HG03354 (cell line): ENCODE results near the gene ELOF1.

ENCODE experiments used
- ATAC-seq: cut with Tn5 transposase; IDR thresholded peaks from one replicate; pipeline ENCODE4 v1.9.1; 2021; ENCODE audit warnings: mild to moderate bottlenecking; ENCODE audit not compliant: unreplicated experiment, poor library complexity, severe bottlenecking

The ELOF1 gene

DNA sequence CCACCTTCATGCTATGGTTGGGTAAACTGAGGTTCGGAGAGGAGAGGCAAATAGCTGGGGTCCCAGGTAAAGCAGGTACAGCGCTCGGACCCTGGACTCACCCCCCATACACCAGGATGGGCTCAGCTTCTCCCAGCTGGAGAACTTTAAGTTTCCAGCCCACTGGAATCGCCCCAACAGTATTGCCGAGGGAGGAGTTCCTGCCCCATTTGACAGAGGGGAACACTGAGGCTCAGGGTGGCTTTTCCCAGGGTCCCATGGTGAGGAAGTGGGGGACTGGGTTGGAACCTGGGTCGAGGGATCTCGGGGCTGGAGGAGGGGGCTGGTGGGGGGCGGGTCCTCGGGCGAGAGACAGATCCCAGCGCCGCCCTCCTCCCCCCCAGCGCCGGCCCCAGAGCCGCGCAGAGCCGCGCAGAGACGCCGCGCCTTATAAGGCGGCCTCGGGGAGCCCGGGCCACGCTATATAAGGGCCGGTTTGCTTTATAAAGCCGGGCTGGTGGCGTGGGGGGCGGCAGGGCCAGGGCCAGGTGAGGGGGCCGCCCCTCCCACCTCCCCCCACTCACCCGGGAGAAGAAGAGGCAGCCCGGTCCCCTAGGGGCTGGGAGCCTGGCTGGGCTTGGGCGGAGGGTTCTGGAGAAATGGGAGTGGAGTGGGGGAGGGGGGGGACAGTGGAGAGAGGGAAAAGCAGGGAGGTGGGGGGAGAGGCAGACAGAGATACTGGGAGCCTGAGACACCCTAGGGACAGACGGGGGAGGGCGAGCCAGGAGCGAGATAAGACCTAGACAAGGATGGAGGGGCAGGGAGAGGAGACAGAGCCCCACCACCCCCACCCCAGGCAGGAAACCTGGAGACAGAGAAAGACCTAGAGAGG is 19.3 kb downstream of the ELOF1 start:
- ATAC-seq = no peak

DNA sequence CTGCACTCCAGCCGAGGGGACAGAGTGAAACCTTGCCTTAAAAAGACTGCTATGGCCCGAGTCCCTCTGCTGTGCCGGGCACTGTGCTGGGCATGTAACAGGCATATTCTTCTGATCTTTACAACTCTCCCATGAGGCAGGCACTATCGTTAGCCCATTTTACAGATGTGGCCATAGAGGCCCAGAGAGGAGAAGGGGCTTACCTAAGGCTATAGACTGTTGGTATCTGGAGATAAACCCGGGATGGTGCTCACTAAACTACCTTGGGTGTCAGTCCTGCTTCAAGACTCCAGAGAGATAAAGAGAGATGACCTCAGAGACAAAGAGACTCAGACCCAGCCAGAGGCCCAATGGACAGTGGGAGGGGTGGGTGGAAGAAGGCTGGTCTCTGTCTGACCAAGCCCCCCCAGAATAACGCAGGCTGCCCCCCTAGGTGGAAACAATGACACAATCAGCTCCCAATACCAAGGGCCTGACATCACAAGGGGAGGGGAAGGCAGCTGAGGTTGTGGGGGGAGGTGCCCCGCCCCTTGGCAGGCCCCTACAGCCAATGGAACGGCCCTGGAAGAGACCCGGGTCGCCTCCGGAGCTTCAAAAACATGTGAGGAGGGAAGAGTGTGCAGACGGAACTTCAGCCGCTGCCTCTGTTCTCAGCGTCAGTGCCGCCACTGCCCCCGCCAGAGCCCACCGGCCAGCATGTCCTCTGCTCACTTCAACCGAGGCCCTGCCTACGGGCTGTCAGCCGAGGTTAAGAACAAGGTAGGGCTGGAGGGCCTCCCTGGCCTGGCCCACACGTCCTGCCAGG is 20.6 kb downstream of the ELOF1 start, which contains the start of gene CNN1:
CNN1 (plus strand) TSS at position 620 of the 805 bp plus-strand sequence; CDS start at position 697, 77 bp downstream.
- no peak for ATAC-seq

DNA sequence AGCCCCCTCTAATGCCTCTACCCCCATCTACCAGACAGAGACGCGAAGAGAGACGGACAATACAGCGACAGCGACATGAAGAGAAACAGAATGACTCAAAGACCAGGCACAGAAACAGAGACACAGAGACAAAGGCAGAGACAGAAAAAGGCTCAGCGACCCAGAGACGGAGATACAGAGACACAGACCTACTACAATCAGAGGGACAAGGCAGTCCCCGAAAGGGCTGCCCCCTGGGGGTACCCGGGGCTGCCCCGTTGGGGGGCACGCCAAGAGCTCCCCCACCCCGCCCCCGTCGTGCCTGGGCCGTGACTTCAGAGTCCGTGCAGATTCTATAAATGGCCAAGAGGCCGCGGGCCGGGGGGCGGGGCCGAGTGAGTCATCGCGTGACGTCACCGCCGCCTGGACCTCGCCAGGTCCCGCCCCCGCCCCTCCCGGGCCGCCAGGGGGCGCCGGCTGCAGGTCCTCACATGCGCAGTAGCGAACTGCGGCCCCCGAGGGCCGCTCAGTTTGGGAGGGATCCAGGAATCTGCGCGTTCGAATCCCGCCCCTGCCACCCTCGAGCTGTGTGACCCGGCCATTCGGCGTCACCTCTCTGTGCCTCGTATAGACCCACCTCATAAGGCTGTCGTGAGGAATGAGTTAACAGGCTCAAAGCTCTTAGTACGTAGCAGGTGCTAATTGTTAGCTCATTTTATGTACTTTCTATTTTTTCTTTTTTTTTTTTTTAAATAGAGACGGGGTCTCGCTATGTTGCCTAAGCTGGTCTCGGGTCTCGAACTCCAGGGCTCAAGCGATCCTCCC is 23.0 kb downstream of the ELOF1 start:
- peak; percentile 58 for ATAC-seq

DNA sequence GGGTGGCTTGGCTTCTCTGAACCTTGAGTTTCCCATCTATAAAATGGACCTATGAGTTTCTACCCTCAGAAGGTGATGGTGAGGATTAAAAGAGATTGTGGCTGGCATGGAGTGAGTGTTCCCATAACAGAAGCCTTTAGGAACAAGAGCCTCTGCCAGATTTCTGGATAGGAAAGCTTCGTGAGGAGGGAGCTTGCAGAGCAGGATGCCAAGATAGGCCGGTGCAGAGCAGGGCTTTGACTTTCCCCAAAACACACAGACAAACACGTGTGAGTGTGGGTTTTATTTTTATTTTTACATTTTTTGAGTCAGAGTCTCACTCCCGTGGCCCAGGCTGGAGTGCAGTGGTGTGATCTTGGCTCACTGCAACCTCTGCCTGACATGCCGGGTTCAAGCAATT is 24.1 kb downstream of the ELOF1 start:
- ATAC-seq = no peak

GRCh38 chr19:11534538-11534937 is 24.5 kb downstream of the ELOF1 start:
- ATAC-seq = no peak

DNA sequence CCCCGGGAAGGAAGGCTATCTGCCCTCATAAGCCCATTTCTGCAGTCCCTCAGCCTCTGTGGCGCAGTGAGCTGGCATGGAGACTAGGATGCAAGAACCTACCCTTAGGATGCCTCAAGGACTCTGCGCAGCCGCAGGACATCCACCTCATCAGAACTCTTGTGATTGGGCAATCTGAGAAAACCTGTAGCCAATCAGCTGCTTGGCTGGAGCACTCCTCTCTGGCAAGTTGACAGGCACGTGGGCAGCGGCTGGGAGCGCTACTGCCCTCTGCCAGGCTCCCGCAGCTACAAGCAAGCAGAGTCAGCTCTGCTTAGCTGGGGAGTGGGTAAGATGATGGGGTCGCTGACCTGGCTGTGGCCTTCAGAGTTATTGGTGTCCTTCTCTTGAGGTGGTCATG is 28.6 kb downstream of the ELOF1 start:
- ATAC-seq = no peak

GRCh38 chr19:11528551-11529341 is 30.3 kb downstream of the ELOF1 start, which contains the start of gene ECSIT:
ECSIT (minus strand) TSS chr19:11529134; CDS start chr19:11519170, 9,964 bp downstream.
- ATAC-seq = peak; percentile 95

DNA sequence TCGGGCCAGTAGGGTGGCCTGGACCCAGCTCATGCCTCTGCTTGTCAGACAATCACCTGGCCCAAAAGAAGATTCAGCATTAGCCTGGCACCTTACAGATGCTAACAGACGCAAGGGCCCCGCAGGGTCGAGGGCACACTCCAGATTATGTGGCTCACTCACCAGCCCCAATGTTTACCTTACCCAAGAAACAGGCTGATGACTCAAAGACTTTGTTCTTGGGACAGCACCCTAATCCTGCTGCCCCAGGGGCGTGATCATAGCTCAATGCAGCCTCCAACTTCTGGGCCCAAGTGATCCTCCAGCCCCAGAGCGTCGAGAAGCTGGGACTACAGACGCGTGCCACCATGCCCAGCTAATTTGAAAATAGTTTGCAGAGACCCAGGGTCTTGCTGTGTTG is 39.9 kb downstream of the ELOF1 start:
- ATAC-seq = no peak

- no peak for ATAC-seq
These were observed 45.1 kb downstream of the ELOF1 start for GRCh38 chr19:11513946-11514345.

- ATAC-seq = no peak
These were observed 48.6 kb downstream of the ELOF1 start for GRCh38 chr19:11510444-11510843.

DNA sequence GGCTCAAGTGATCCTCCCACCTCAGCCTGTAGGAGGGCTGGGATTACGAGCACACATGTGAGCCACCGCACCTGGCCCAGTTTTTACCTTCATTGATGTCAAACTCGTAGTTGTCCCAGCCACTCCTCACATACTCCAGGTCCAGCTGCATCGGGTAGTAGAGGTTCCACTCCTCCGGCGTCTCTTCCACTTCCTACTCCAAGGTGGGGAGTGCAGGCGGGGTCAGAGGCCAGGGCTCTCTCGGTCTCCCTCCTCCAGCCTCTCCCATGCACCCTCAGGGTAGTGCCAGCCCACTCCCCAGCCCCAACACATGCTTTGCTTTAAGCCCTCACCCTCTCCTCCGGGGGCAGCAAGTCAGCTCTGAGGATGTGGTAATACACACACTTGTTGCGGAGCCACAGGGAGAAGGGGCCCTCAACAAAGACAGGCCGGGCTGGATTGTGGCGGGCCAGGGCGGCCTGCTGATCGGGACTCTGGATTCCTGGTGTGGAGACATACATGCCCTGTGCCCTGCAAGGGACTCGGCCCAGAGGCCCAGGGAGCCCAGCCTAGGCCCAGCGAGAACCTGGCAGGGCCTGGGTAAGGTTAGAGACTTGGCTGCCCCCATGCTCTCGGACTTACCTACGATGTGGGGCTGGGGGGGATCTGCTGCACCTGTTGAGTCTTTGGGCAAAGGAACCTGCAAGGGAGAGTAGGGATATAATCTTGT is 51.5 kb downstream of the ELOF1 start:
- ATAC-seq = no peak

DNA sequence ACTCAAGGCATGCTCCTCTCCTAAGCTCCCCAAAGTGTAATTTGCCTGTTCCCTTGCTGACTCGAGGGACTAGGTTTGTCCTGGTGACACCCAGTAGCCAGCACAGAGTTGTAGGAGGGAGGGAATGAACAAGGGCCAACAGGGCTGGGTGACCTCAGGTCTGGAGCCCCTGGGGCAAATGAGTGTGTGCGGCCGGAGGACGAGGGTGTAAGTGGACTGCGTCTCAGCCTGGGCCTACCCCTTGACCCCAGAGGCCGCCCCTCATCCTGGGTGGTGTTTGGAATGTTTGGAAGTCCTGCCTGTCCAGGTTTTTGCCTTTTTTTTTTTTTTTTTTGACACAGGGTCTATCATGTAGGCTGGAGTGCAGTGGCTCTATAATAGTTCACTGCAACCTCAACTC is 52.1 kb downstream of the ELOF1 start:
- ATAC-seq = no peak

- ATAC-seq = peak; percentile 32
These were observed 52.9 kb downstream of the ELOF1 start for GRCh38 chr19:11506101-11506555.

GRCh38 chr19:11505504-11506100 is 53.4 kb downstream of the ELOF1 start, which contains the start of gene ZNF653:
ZNF653 (minus strand) TSS chr19:11505839; CDS start chr19:11505786, 53 bp downstream.
- peak; percentile 67 for ATAC-seq

GRCh38 chr19:11505032-11505503 is 54.0 kb downstream of the ELOF1 start:
- ATAC-seq = peak; percentile 85

DNA sequence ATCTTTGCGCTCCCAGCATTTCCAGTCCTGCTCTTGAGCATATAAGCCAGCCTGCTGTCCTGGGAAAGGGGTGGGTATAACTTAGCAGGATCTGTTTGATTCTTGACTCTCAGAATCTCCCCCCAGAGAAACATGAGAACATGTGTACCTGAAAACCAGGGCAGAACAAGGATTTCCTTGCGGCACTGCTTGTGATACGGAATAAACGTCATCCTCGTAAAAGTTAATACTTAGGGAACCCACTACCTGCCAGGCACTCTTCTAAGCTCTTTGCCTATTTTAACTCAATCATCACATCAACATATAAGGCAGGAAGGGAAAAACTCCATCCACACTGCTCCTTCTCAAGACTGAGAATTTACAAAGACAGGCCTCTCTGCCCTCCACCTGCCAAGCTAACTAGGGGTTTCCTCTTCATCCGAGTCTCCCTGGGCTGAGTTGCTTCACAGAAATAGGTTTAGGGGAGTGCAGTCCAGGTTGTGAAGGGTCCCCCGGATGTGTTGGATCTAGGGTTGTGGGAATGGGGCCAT is 54.5 kb downstream of the ELOF1 start:
- ATAC-seq = no peak
